Mesothelial cell of epicardium (in vitro differentiated cells): ENCODE results near the gene ANKRD63. TPM values are rescaled to one million over a fixed set of nuclear protein-coding genes. Genes with fewer than 3 reads are reported as not detected.

ENCODE experiments used
- DNase-seq, 2 experiments: peaks; one replicate each; pipeline ENCODE4 v3.0.0; 2021; ENCODE audit warnings: low spot score in 2 of 2; ENCODE audit not compliant: unreplicated experiment in 2 of 2
- H3K27ac Mint-ChIP-seq: 2 replicates; pipeline ENCODE4 v1.8.0; 2021; ENCODE audit warnings: mixed read lengths
- H3K27me3 Mint-ChIP-seq: 2 replicates; pipeline ENCODE4 v1.8.0; 2021; ENCODE audit warnings: low read depth, mixed read lengths
- H3K36me3 Mint-ChIP-seq: 2 replicates; pipeline ENCODE4 v1.8.0; 2021; ENCODE audit warnings: mixed read lengths
- H3K4me1 Mint-ChIP-seq: 2 replicates; pipeline ENCODE4 v1.8.0; 2021; ENCODE audit warnings: mixed read lengths
- H3K4me3 Mint-ChIP-seq: 2 replicates; pipeline ENCODE4 v1.8.0; 2021; ENCODE audit warnings: mild to moderate bottlenecking, moderate library complexity, mixed read lengths
- H3K9me3 Mint-ChIP-seq: 2 replicates; pipeline ENCODE4 v1.8.0; 2021; ENCODE audit warnings: mixed read lengths
- CTCF ChIP-seq: fragments of 200-600 bp; sonication (generic); IDR thresholded peaks from one replicate; pipeline ENCODE4 v1.5.0; 2021; ENCODE audit warnings: antibody characterized with exemption; ENCODE audit not compliant: unreplicated experiment
- total RNA-seq: library from RNA; stranded (reverse); gene quantifications from 3 replicates; pipeline ENCODE4 v1.2.1, GENCODE V29; 2021

Gene ANKRD63
- total RNA-seq, 1 donor from 2014 or later = 0.31 TPM

- Mint-ChIP-seq H3K4me3 (no peak overlapping the region), H3K36me3 (no peaks in the 10 kb centered on the region), H3K27ac (no peak overlapping the region), H3K4me1 (peaks cover 25% of the 10 kb centered on the region), H3K9me3 (no peaks in the 10 kb centered on the region), H3K27me3 (peaks cover 7% of the 10 kb centered on the region)
- TF ChIP-seq CTCF = no peak
- no peak for DNase-seq
Measured at GRCh38 chr15:40306371-40306770, 23.5 kb upstream of the ANKRD63 start.

GRCh38 chr15:40305281-40305680 lies 22.4 kb upstream of the ANKRD63 start:
- H3K27ac Mint-ChIP-seq = no peak overlapping the region
- no peak for DNase-seq
- peaks cover 3% of the 10 kb centered on the region for H3K27me3 Mint-ChIP-seq
- no peaks in the 10 kb centered on the region for H3K36me3 Mint-ChIP-seq
- peaks cover 31% of the 10 kb centered on the region for H3K4me1 Mint-ChIP-seq
- no peaks in the 10 kb centered on the region for H3K9me3 Mint-ChIP-seq
- no peak for TF ChIP-seq CTCF
- no peak overlapping the region for H3K4me3 Mint-ChIP-seq

GRCh38 chr15:40303576-40303975 lies 20.7 kb upstream of the ANKRD63 start:
- H3K36me3 Mint-ChIP-seq = peaks cover 9% of the 10 kb centered on the region
- peaks cover 18% of the 10 kb centered on the region for H3K4me1 Mint-ChIP-seq
- TF ChIP-seq CTCF = no peak
- peak overlapping the region; percentile 56 for H3K27ac Mint-ChIP-seq
- H3K27me3 Mint-ChIP-seq = peaks cover 3% of the 10 kb centered on the region
- DNase-seq = no peak
- no peak overlapping the region for H3K4me3 Mint-ChIP-seq
- peaks cover 9% of the 10 kb centered on the region for H3K9me3 Mint-ChIP-seq

- Mint-ChIP-seq H3K27me3 (peaks cover 3% of the 10 kb centered on the region), H3K4me1 (peaks cover 17% of the 10 kb centered on the region), H3K36me3 (peaks cover 9% of the 10 kb centered on the region), H3K9me3 (peaks cover 9% of the 10 kb centered on the region), H3K27ac (no peak overlapping the region), H3K4me3 (no peak overlapping the region)
- DNase-seq = no peak
- TF ChIP-seq CTCF = no peak
Measured at GRCh38 chr15:40302981-40303380, 20.1 kb upstream of the ANKRD63 start.

- Mint-ChIP-seq H3K36me3 (peaks cover 9% of the 10 kb centered on the region), H3K27ac (no peak overlapping the region), H3K4me1 (peaks cover 14% of the 10 kb centered on the region), H3K9me3 (peaks cover 9% of the 10 kb centered on the region), H3K4me3 (no peak overlapping the region), H3K27me3 (peaks cover 3% of the 10 kb centered on the region)
- no peak for TF ChIP-seq CTCF
- no peak for DNase-seq
Measured at GRCh38 chr15:40302288-40302886, 19.5 kb upstream of the ANKRD63 start.
